OCI-LY3 (cell line): Measurements from ENCODE around the gene FGB.
"Not testable (repeated sequence)": the region's sequence is repeated elsewhere in the genome, so short reads cannot be mapped to it uniquely, and the experiment has no call there.

Experiments
- H2AFZ ChIP-seq: fragments of 200-600, 300-600 bp; shearing (Covaris generic); 2 replicates; pipeline ENCODE4 v1.6.0; 2014; ENCODE audit warnings: antibody characterized with exemption, low read depth, low read length
- H3K27ac ChIP-seq: fragments of 200-600, 300-600 bp; sonication (generic); 2 replicates; pipeline ENCODE4 v1.5.1; 2014; ENCODE audit warnings: mild to moderate bottlenecking, low read length, moderate library complexity, mixed read lengths
- H3K27me3 ChIP-seq: fragments of 200-600, 300-600 bp; sonication (generic); 2 replicates; pipeline ENCODE4 v1.6.1; 2014; ENCODE audit warnings: low read depth, low read length, mixed read lengths
- H3K36me3 ChIP-seq: fragments of 200-600, 300-600 bp; sonication (generic); replicated peaks from 2 replicates; pipeline ENCODE3; 2014; ENCODE audit warnings: low read depth, low read length, mixed read lengths
- H3K4me1 ChIP-seq: fragments of 300-600, 200-600 bp; sonication (generic); 2 replicates; pipeline ENCODE4 v1.6.1; 2014; ENCODE audit warnings: low read length, mixed read lengths
- H3K4me2 ChIP-seq: fragments of 200-600, 300-600 bp; sonication (generic); 2 replicates; pipeline ENCODE4 v1.6.1; 2014; ENCODE audit warnings: low read length, mixed read lengths
- H3K4me3 ChIP-seq: fragments of 300-600, 200-600 bp; sonication (generic); 2 replicates; pipeline ENCODE4 v1.5.1; 2014; ENCODE audit warnings: antibody characterized with exemption, mild to moderate bottlenecking, low read length, moderate library complexity
- H3K79me2 ChIP-seq: fragments of 300-600, 200-600 bp; shearing (Covaris generic); 2 replicates; pipeline ENCODE4 v1.6.1; 2014; ENCODE audit warnings: mild to moderate bottlenecking, low read length, mixed read lengths
- H3K9ac ChIP-seq: fragments of 300-600, 200-600 bp; shearing (Covaris generic); 2 replicates; pipeline ENCODE4 v1.6.0; 2014; ENCODE audit warnings: mild to moderate bottlenecking, low read length, moderate library complexity
- H3K9me3 ChIP-seq: fragments of 200-600, 300-600 bp; shearing (Covaris generic); 2 replicates; pipeline ENCODE4 v1.6.1; 2014; ENCODE audit warnings: low read length, mixed read lengths; ENCODE audit not compliant: insufficient read depth
- H4K20me1 ChIP-seq: fragments of 200-600, 300-600 bp; sonication (generic); 2 replicates; pipeline ENCODE4 v1.6.1; 2016; ENCODE audit warnings: low read length, mixed read lengths; ENCODE audit not compliant: insufficient read depth
- EZH2phosphoT487 ChIP-seq: fragments of 200-600 bp; shearing (Covaris generic); IDR thresholded peaks from 2 replicates; pipeline ENCODE4 v1.6.1; 2018; ENCODE audit warnings: antibody characterized with exemption, mixed run types, low read depth
- TF ChIP-seq, protein P1 (sequence below): fragments of 200-600, 300-600 bp; sonication (generic); IDR thresholded peaks from 2 replicates; pipeline ENCODE4 v1.5.1; 2014; ENCODE audit warnings: antibody characterized with exemption, low read length, low read depth

FGB gene

DNA sequence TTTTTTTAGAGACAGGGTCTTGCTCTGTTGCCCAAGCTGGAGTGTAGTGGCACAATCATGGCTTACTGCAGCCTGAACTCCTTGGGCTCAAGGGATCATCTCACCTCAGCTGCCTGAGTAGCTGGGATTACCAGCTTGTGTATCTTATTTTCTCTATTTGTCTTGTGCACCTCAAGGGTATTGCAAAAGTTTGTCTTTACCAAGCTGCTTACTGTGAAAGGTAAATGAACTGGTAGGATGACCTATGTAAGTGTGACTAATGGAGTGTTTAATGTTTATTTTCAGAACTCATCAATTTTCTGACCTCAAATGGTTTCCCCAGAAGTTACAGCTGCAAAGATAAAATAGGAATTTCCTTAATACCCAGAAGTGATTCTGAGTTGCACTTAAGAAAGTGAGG is 33.0 kb downstream of the FGB start:
- Histone ChIP-seq H3K4me1 (no peaks in the 10 kb centered on the region), H3K9ac (no peak overlapping the region)

DNA sequence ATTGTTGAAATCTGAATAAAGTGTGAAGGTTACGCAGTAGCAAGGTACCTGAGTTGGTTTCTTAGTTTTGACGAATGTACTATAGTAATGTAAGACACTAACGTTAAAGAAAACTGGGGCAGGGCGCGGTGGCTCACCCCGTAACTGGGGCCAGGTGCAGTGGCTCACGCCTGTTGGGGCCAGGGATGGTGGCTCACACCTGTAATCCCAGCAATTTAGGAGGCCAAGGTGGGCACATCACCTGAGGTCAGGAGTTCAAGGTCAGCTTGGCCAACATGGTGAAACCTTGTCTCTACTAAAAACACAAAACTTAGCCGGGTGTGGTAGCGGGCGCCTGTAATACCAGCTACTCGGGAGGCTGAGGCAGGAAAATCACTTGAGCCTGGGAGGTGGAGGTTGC is 34.5 kb downstream of the FGB start:
- H3K4me3 ChIP-seq, H3K27me3 ChIP-seq, H2AFZ ChIP-seq, H3K79me2 ChIP-seq, H4K20me1 ChIP-seq, H3K4me2 ChIP-seq, H3K36me3 ChIP-seq, H3K9ac ChIP-seq, H3K9me3 ChIP-seq, H3K27ac ChIP-seq, H3K4me1 ChIP-seq: not testable (repeated sequence)

More for the DNA sequence above, 33.0 kb downstream of the FGB start:
- TF ChIP-seq, protein P1, sequence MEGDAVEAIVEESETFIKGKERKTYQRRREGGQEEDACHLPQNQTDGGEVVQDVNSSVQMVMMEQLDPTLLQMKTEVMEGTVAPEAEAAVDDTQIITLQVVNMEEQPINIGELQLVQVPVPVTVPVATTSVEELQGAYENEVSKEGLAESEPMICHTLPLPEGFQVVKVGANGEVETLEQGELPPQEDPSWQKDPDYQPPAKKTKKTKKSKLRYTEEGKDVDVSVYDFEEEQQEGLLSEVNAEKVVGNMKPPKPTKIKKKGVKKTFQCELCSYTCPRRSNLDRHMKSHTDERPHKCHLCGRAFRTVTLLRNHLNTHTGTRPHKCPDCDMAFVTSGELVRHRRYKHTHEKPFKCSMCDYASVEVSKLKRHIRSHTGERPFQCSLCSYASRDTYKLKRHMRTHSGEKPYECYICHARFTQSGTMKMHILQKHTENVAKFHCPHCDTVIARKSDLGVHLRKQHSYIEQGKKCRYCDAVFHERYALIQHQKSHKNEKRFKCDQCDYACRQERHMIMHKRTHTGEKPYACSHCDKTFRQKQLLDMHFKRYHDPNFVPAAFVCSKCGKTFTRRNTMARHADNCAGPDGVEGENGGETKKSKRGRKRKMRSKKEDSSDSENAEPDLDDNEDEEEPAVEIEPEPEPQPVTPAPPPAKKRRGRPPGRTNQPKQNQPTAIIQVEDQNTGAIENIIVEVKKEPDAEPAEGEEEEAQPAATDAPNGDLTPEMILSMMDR = no peak
- no peak for TF ChIP-seq EZH2phosphoT487
- Histone ChIP-seq H4K20me1 (no peaks in the 10 kb centered on the region), H3K27me3 (peaks cover 1% of the 10 kb centered on the region; the same call in 1 of the 2 replicates), H3K27ac (no peak overlapping the region), H3K36me3 (no peaks in the 10 kb centered on the region), H3K4me3 (no peak overlapping the region), H3K79me2 (no peaks in the 10 kb centered on the region), H2AFZ (no peak overlapping the region), H3K4me2 (no peak overlapping the region), H3K9me3 (no peaks in the 10 kb centered on the region)

DNA sequence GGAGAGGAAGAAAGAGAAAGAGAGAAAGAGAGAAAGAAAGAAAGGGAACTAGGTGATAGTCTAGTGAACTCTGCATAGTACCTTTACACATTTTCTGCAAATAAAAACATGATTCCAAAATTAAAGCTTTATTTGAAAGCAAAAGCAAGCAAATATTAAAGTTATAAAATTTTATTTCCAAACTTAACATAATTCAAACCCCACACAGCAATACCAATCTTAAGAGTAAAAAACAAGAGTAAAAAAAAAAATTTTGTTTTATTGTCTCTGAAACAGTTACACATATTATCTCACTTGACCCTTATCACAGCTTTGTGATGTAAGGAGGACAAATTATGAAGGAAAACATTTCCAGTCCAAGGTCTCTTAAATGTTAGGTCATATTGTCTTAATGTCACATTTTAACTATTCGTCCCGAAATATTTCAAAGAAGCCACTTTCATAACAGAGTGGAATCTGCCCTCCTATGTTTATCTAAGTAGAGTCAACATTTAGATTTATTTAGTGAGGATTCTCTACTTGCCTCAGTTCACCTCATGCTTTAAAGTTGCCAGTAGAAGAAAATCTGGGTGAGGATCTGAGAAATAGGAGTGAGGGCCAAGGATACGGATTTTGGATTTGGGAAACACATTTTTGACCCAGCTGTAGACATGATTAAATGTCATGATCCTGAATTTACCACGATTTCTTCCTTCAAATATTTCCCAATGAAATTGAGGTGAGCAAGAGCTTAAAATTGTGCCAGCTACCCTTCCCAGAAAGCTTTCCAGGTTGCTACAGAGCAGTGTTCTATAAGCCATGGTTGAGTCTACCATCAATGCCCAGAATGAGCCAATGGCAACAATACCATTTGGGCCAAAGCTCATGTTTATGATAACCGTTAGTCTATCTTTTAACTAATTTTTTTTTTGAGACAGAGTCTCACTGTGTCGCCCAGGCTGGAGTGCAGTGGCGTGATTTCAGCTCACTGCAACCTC is 35.3 kb downstream of the FGB start:
- Histone ChIP-seq H3K27me3 (peaks cover 2% of the 10 kb centered on the region; the same call in 1 of the 2 replicates), H4K20me1 (no peaks in the 10 kb centered on the region), H3K9ac (no peak overlapping the region), H3K9me3 (no peaks in the 10 kb centered on the region), H2AFZ (no peak overlapping the region), H3K4me2 (no peak overlapping the region), H3K4me1 (no peaks in the 10 kb centered on the region), H3K36me3 (no peaks in the 10 kb centered on the region), H3K4me3 (no peak overlapping the region), H3K27ac (no peak overlapping the region), H3K79me2 (no peaks in the 10 kb centered on the region)
- TF ChIP-seq, protein P1 = no peak
- TF ChIP-seq EZH2phosphoT487 = no peak

DNA sequence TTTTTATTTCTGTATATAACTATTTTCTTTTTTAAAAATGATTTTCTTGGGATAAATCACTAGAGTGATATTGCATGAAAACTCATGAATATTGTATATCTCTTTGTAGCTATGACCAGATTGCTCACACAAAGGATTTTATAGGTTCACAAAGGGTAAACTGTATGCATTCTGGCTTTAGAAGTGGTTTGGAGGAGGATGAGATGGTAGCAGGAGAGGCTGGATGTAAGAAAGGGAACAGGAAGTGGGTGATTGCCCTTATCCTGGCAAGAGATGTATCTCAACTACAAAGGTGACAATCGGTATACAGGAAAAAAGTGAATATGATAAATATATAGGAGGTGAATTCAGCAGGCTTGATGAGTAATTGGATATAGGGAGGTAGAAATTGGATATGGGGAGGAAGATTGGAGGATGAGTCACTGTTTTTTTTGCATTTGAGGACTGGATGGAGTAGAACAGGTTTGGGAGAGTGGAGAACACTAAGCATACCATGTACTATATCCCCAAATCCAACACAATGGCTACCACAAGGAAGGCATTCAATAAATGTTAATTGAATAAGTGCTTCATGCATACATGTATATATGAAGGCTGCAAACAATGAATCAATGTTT is 39.7 kb downstream of the FGB start:
- Histone ChIP-seq H3K9ac (no peak overlapping the region), H4K20me1 (no peaks in the 10 kb centered on the region), H3K4me3 (no peak overlapping the region), H3K36me3 (no peaks in the 10 kb centered on the region), H3K79me2 (no peaks in the 10 kb centered on the region), H3K4me1 (no peaks in the 10 kb centered on the region), H3K27me3 (peaks cover 7% of the 10 kb centered on the region; the same call in 1 of the 2 replicates), H3K4me2 (no peak overlapping the region), H3K27ac (no peak overlapping the region), H2AFZ (no peak overlapping the region), H3K9me3 (no peaks in the 10 kb centered on the region)
- TF ChIP-seq, protein P1 = no peak
- no peak for TF ChIP-seq EZH2phosphoT487
